ENCODE measurements around the gene SYT8.

SYT8 gene

DNA sequence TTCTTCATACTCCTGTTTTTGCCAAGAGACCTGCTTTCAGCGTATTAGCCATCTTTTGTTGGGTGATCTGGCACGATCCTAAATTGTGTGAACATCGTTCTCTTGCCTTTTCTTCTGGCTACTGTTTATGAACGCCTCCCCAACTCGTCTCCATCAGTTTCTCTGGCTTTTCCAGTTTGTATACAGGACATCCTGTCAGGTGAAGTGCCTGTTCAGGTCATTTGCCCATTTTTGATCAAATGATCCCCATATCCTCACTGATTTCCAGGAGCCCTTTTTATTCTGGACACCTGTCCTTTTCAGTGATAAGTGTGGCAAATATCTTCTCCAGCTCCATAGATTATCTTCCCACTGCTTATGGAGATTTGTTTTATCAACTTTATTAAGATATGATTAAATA, 22.5 kb upstream of the SYT8 start:
- no peak overlapping the region for H3K4me3 ChIP-seq (ENCODE audit: low read depth, low read length)
- CTCF ChIA-PET = no interaction called here
- POLR2A ChIA-PET = no interaction called here

DNA sequence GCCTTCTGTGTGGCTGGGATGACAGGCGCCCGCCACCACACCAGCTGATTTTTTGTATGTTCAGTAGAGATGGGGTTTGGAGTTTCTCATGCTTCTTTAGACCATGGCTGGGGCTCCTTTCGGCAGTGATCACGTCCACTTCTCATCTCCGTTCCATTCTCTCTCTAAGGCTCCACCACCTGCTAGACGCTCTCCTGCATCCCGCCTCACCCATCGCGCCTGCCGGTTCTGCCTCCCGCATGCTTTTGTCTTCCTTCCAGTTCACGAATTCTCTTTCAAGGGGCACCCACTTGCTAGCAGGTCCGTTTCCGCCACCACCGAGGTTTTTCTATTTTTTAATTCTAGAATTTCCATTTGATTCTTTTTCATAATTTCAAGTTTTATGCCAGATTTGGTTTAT, 22.0 kb upstream of the SYT8 start:
- H3K4me3 ChIP-seq (ENCODE audit: low read depth, low read length) = no peak overlapping the region
- H3K36me3 ChIP-seq (ENCODE audit: control insufficient read depth in 2 of 2, insufficient read depth in 1 of 2, low read length in 2 of 2) = no peaks in the 10 kb centered on the region
- H3K4me1 ChIP-seq (ENCODE audit: control insufficient read depth, insufficient read depth, low read length) = no peaks in the 10 kb centered on the region
- H3K27ac ChIP-seq (ENCODE audit: extremely low read depth, low read depth, low read length) = no peak overlapping the region
- ChIA-PET POLR2A (no interaction called here), CTCF (no interaction called here)
- no peaks in the 10 kb centered on the region for H3K9me3 ChIP-seq (ENCODE audit: control insufficient read depth, insufficient read depth, low read depth, low read length)
- TF ChIP-seq PRDM2 (tag by site-specific recombination; IDR thresholded peaks at IDR 0.05; ENCODE audit: borderline replicate concordance) (no peak), ZNF664 (tag by site-specific recombination; IDR thresholded peaks at IDR 0.05) (no peak), ZNF146 (tag by site-specific recombination; IDR thresholded peaks at IDR 0.05) (no peak), ZNF274 (IDR thresholded peaks at IDR 0.05; ENCODE audit: low read length) (no peak), ZNF274 (tag by site-specific recombination; IDR thresholded peaks at IDR 0.05; ENCODE audit: borderline replicate concordance) (no peak), ZNF48 (tag by site-specific recombination; IDR thresholded peaks at IDR 0.05) (no peak), ZBTB11 (tag by site-specific recombination; conservative IDR thresholded peaks at IDR 0.05; ENCODE audit: low read depth) (no peak)

More for the DNA sequence above, 22.5 kb upstream of the SYT8 start:
- Histone ChIP-seq H3K4me1 (ENCODE audit: control insufficient read depth, insufficient read depth, low read length) (no peaks in the 10 kb centered on the region), H3K9me3 (ENCODE audit: control insufficient read depth, insufficient read depth, low read depth, low read length) (no peaks in the 10 kb centered on the region), H3K27ac (ENCODE audit: extremely low read depth, low read depth, low read length) (no peak overlapping the region), H3K36me3 (ENCODE audit: control insufficient read depth in 2 of 2, insufficient read depth in 1 of 2, low read length in 2 of 2) (no peaks in the 10 kb centered on the region)
- TF ChIP-seq ZFP41 (tag by site-specific recombination; IDR thresholded peaks at IDR 0.05; ENCODE audit: borderline replicate concordance) (no peak), GFI1B (tag by site-specific recombination; IDR thresholded peaks at IDR 0.05) (no peak), ZNF155 (tag by site-specific recombination; IDR thresholded peaks at IDR 0.05) (no peak), ZNF791 (tag by site-specific recombination; IDR thresholded peaks at IDR 0.05) (no peak), HIC1 (tag by site-specific recombination; IDR thresholded peaks at IDR 0.05) (no peak), SP2 (tag by site-specific recombination; IDR thresholded peaks at IDR 0.05) (no peak), ZNF830 (tag by site-specific recombination; IDR thresholded peaks at IDR 0.05; ENCODE audit: low read depth) (no peak), ZNF23 (tag by site-specific recombination; IDR thresholded peaks at IDR 0.05; ENCODE audit: borderline replicate concordance) (no peak), ZNF211 (tag by site-specific recombination; IDR thresholded peaks at IDR 0.05; ENCODE audit: low read depth) (no peak), ZNF362 (tag by site-specific recombination; IDR thresholded peaks at IDR 0.05) (no peak), ZBTB7A (tag by site-specific recombination; IDR thresholded peaks at IDR 0.05; ENCODE audit: low read depth) (no peak), ZNF394 (tag by site-specific recombination; IDR thresholded peaks at IDR 0.05; ENCODE audit: borderline replicate concordance) (no peak), MEIS1 (CRISPR knock-in tag; IDR thresholded peaks at IDR 0.05; ENCODE audit: borderline replicate concordance) (no peak), ZNF670 (tag by site-specific recombination; IDR thresholded peaks at IDR 0.05; ENCODE audit: low read depth) (no peak)
- TF ChIP-seq, protein P1, sequence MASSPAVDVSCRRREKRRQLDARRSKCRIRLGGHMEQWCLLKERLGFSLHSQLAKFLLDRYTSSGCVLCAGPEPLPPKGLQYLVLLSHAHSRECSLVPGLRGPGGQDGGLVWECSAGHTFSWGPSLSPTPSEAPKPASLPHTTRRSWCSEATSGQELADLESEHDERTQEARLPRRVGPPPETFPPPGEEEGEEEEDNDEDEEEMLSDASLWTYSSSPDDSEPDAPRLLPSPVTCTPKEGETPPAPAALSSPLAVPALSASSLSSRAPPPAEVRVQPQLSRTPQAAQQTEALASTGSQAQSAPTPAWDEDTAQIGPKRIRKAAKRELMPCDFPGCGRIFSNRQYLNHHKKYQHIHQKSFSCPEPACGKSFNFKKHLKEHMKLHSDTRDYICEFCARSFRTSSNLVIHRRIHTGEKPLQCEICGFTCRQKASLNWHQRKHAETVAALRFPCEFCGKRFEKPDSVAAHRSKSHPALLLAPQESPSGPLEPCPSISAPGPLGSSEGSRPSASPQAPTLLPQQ (tag by site-specific recombination; IDR thresholded peaks at IDR 0.05) = no peak

All from HEK293 (cell line).